ENCODE results near the gene UMODL1.
"Not testable (repeated sequence)": the region's sequence is repeated elsewhere in the genome, so short reads cannot be mapped to it uniquely, and the experiment has no call there.

- TF ChIP-seq OSR1 (CRISPR knock-in tag; IDR thresholded peaks at IDR 0.05); RARB (CRISPR knock-in tag; IDR thresholded peaks at IDR 0.05); ARNTL (CRISPR knock-in tag; IDR thresholded peaks at IDR 0.05; ENCODE audit: borderline replicate concordance, low read depth); CSDC2 (CRISPR knock-in tag; IDR thresholded peaks at IDR 0.05); ZNF565 (CRISPR knock-in tag; conservative IDR thresholded peaks at IDR 0.05; ENCODE audit: low read depth); TCF4 (CRISPR knock-in tag; IDR thresholded peaks at IDR 0.05; ENCODE audit: borderline replicate concordance); ZFP3 (CRISPR knock-in tag; IDR thresholded peaks at IDR 0.05); ZFP30 (CRISPR knock-in tag; IDR thresholded peaks at IDR 0.05); PPARA (CRISPR knock-in tag; IDR thresholded peaks at IDR 0.05; ENCODE audit: borderline replicate concordance); ESRRG (CRISPR knock-in tag; IDR thresholded peaks at IDR 0.05); ISL1 (CRISPR knock-in tag; IDR thresholded peaks at IDR 0.05): not testable (repeated sequence)
- TF ChIP-seq, protein P1, sequence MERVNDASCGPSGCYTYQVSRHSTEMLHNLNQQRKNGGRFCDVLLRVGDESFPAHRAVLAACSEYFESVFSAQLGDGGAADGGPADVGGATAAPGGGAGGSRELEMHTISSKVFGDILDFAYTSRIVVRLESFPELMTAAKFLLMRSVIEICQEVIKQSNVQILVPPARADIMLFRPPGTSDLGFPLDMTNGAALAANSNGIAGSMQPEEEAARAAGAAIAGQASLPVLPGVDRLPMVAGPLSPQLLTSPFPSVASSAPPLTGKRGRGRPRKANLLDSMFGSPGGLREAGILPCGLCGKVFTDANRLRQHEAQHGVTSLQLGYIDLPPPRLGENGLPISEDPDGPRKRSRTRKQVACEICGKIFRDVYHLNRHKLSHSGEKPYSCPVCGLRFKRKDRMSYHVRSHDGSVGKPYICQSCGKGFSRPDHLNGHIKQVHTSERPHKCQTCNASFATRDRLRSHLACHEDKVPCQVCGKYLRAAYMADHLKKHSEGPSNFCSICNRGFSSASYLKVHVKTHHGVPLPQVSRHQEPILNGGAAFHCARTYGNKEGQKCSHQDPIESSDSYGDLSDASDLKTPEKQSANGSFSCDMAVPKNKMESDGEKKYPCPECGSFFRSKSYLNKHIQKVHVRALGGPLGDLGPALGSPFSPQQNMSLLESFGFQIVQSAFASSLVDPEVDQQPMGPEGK (CRISPR knock-in tag; IDR thresholded peaks at IDR 0.05; ENCODE audit: borderline replicate concordance): not testable (repeated sequence)
- TF ChIP-seq, protein P2, sequence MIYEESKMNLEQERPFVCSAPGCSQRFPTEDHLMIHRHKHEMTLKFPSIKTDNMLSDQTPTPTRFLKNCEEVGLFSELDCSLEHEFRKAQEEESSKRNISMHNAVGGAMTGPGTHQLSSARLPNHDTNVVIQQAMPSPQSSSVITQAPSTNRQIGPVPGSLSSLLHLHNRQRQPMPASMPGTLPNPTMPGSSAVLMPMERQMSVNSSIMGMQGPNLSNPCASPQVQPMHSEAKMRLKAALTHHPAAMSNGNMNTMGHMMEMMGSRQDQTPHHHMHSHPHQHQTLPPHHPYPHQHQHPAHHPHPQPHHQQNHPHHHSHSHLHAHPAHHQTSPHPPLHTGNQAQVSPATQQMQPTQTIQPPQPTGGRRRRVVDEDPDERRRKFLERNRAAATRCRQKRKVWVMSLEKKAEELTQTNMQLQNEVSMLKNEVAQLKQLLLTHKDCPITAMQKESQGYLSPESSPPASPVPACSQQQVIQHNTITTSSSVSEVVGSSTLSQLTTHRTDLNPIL (CRISPR knock-in tag; IDR thresholded peaks at IDR 0.05; ENCODE audit: low read depth): not testable (repeated sequence)
- TF ChIP-seq, protein P3, sequence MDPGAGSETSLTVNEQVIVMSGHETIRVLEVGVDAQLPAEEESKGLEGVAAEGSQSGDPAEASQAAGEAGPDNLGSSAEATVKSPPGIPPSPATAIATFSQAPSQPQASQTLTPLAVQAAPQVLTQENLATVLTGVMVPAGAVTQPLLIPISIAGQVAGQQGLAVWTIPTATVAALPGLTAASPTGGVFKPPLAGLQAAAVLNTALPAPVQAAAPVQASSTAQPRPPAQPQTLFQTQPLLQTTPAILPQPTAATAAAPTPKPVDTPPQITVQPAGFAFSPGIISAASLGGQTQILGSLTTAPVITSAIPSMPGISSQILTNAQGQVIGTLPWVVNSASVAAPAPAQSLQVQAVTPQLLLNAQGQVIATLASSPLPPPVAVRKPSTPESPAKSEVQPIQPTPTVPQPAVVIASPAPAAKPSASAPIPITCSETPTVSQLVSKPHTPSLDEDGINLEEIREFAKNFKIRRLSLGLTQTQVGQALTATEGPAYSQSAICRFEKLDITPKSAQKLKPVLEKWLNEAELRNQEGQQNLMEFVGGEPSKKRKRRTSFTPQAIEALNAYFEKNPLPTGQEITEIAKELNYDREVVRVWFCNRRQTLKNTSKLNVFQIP (CRISPR knock-in tag; IDR thresholded peaks at IDR 0.05; ENCODE audit: borderline replicate concordance, low read depth): not testable (repeated sequence)
These were observed 108.9 kb downstream of the UMODL1 start for GRCh38 chr21:42180001-42180400.
